ENCODE data around the gene ZNF345.

Gene ZNF345

GRCh38 chr19:36850559-36851442, at the start of gene ZNF345:
Gene ZNF345 (plus strand): TSS chr19:36850876. CDS start chr19:36876831, 25,955 bp downstream.
- peak; percentile 98 for DNase-seq

GRCh38 chr19:36805364-36805763, 45.3 kb upstream of the ZNF345 start:
- no peak for DNase-seq

- no peak for DNase-seq
These were observed 43.6 kb upstream of the ZNF345 start for GRCh38 chr19:36807029-36807428.

- DNase-seq: peak; percentile 11
These were observed 31.5 kb upstream of the ZNF345 start for GRCh38 chr19:36819130-36819630.

- no peak for DNase-seq
These were observed 28.9 kb upstream of the ZNF345 start for GRCh38 chr19:36821758-36822157.

GRCh38 chr19:36833430-36833829, 17.2 kb upstream of the ZNF345 start:
- no peak for DNase-seq

- DNase-seq: peak; percentile 46
These were observed 13.3 kb upstream of the ZNF345 start for GRCh38 chr19:36837176-36837905.

GRCh38 chr19:36837906-36838783, 12.5 kb upstream of the ZNF345 start, which contains the start of gene ZNF790:
Gene ZNF790 (minus strand): TSS chr19:36838387. CDS start chr19:36825619, 12,768 bp downstream.
- DNase-seq: peak; percentile 96

GRCh38 chr19:36838784-36839324, 11.8 kb upstream of the ZNF345 start:
- no peak for DNase-seq

- no peak for DNase-seq
These were observed 2.7 kb upstream of the ZNF345 start for GRCh38 chr19:36847968-36848367.

- peak; percentile 96 for DNase-seq
These were observed 746 bp upstream of the ZNF345 start for GRCh38 chr19:36849701-36850558.

GRCh38 chr19:36851898-36852297, 1.2 kb downstream of the ZNF345 start:
- no peak for DNase-seq

- peak; percentile 18 for DNase-seq
These were observed 26.6 kb downstream of the ZNF345 start for GRCh38 chr19:36876993-36877938.

- DNase-seq: peak; percentile 8
These were observed 41.2 kb downstream of the ZNF345 start for GRCh38 chr19:36891768-36892357.

GRCh38 chr19:36894849-36895383, 44.2 kb downstream of the ZNF345 start:
- no peak for DNase-seq

- DNase-seq: no peak
These were observed 47.7 kb downstream of the ZNF345 start for GRCh38 chr19:36898422-36898821.

- peak; percentile 97 for DNase-seq
These were observed 65.5 kb downstream of the ZNF345 start, which contains the start of the genes ZNF568 and ZNF829 for GRCh38 chr19:36915992-36916830. Gene ZNF568 (plus strand): TSS chr19:36916332. CDS start chr19:36922771, 6,439 bp downstream. Gene ZNF829 (minus strand): TSS chr19:36916291. CDS start chr19:36915167, 1,124 bp downstream.

GRCh38 chr19:36916991-36917390, 66.3 kb downstream of the ZNF345 start:
- peak; percentile 26 for DNase-seq

Data from hematopoietic multipotent progenitor cell treated with erythropoietin and hydrocortisone succinate and interleukin-3 and kit ligand, for 4 days (in vitro differentiated cells).